Pons (tissue), 1 donor: Measurements from ENCODE around the gene TINAG.

Source experiments
- DNase-seq: peaks from one replicate; pipeline ENCODE4 v3.0.0-alpha.2; 2016; ENCODE audit warnings: low spot score

Gene TINAG

DNA sequence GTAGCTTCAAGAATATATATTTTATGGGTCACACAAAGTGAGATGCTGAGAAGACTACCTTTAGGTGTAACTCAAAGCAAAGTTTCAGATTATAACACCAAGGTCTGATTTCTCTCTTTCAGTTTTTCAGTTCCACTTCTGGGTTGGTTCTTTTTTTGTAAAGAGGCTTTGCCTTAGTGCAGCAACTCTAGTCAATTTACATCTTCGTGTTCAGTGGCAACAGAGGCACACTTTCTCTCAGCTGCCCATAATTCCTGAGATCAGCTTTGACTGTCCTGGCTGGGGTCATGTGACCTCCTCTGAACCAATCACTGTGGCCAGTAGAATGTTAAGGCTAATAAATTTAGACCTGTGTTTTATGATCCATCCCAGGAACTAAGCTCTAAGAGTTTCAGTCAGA lies 120.2 kb downstream of the TINAG start:
- no peak for DNase-seq

DNA sequence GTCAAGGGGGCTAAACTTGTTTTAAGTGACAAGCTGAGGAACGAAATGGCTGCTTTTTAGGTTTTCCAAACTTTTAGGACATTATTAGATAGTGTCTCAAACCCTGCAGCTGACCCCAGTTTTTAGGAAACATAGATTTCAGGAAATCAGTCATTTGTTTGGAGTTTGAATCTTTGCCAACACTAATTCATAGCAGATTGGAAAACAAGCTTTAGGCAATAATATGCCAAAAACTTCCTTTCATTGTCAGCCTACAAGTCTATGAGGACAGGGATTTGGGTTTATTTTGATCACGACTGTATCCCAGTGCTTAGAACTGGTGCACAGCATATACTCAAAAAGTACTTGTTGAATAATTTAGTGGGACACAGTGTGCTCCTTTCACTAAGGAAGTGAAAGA lies 123.2 kb downstream of the TINAG start:
- DNase-seq = no peak
